Glomerular visceral epithelial cell (primary cell): ENCODE measurements around the gene SHISA9.
"Not testable (repeated sequence)": the region's sequence is repeated elsewhere in the genome, so short reads cannot be mapped to it uniquely, and the experiment has no call there.

ENCODE experiments used
- DNase-seq: peaks from one replicate; pipeline ENCODE4 v3.0.0-alpha.2; 2016; ENCODE audit errors: extremely low spot score

Gene SHISA9

GRCh38 chr16:12901597-12902461 is at the start of gene SHISA9:
SHISA9 (plus strand) TSS chr16:12901598.
- peak; percentile 32 for DNase-seq

- DNase-seq: no peak
These were observed 47.4 kb upstream of the SHISA9 start for GRCh38 chr16:12853972-12854371.

GRCh38 chr16:12857435-12857834 is 44.0 kb upstream of the SHISA9 start:
- not testable (repeated sequence) for DNase-seq

- no peak for DNase-seq
These were observed 39.1 kb upstream of the SHISA9 start for GRCh38 chr16:12862327-12862726.

- no peak for DNase-seq
These were observed 38.5 kb upstream of the SHISA9 start for GRCh38 chr16:12862941-12863340.

GRCh38 chr16:12866981-12867551 is 34.3 kb upstream of the SHISA9 start:
- no peak for DNase-seq

GRCh38 chr16:12868169-12868568 is 33.2 kb upstream of the SHISA9 start:
- no peak for DNase-seq

- no peak for DNase-seq
These were observed 32.6 kb upstream of the SHISA9 start for GRCh38 chr16:12868788-12869187.

GRCh38 chr16:12869698-12870427 is 31.5 kb upstream of the SHISA9 start:
- DNase-seq: no peak

GRCh38 chr16:12871784-12872183 is 29.6 kb upstream of the SHISA9 start:
- no peak for DNase-seq

- DNase-seq: peak; percentile 13
These were observed 27.2 kb upstream of the SHISA9 start for GRCh38 chr16:12874186-12874585.

- DNase-seq: no peak
These were observed 24.6 kb upstream of the SHISA9 start for GRCh38 chr16:12876778-12877177.

GRCh38 chr16:12878973-12879372 is 22.4 kb upstream of the SHISA9 start:
- no peak for DNase-seq

GRCh38 chr16:12879812-12880211 is 21.6 kb upstream of the SHISA9 start:
- no peak for DNase-seq

GRCh38 chr16:12881182-12881581 is 20.2 kb upstream of the SHISA9 start:
- DNase-seq: no peak

GRCh38 chr16:12881740-12882139 is 19.7 kb upstream of the SHISA9 start:
- DNase-seq: no peak

- DNase-seq: no peak
These were observed 15.7 kb upstream of the SHISA9 start for GRCh38 chr16:12885742-12886141.

- no peak for DNase-seq
These were observed 9.6 kb upstream of the SHISA9 start for GRCh38 chr16:12891836-12892235.

- DNase-seq: no peak
These were observed 8.2 kb upstream of the SHISA9 start for GRCh38 chr16:12893050-12893750.

GRCh38 chr16:12896562-12896961 is 4.8 kb upstream of the SHISA9 start:
- DNase-seq: peak; percentile 63

GRCh38 chr16:12898551-12898950 is 2.8 kb upstream of the SHISA9 start:
- no peak for DNase-seq

- no peak for DNase-seq
These were observed 1.8 kb upstream of the SHISA9 start for GRCh38 chr16:12899529-12900143.
